Measurements from ENCODE around the gene TASOR2. TPM values are rescaled to one million over a fixed set of nuclear protein-coding genes. Genes with fewer than 3 reads are reported as not detected.

The TASOR2 gene
- total RNA-seq: 100 to 1,000 TPM in 1 of 2 donors, 10 to 100 TPM in 1; 45.4 to 108 TPM
- 10 to 100 TPM; 12.3 to 12.8 TPM for polyA plus RNA-seq
- long read RNA-seq, donor 1, partial matches to known transcripts: 313 of 314 reads
- long read RNA-seq, donor 1, other reads (novel, unspliced or antisense): 0 of 314 reads
- long read RNA-seq, donor 2, partial matches to known transcripts: 223 of 224 reads
- long read RNA-seq, donor 2, other reads (novel, unspliced or antisense): 0 of 224 reads
- long read RNA-seq, donor 3, partial matches to known transcripts: 185 of 186 reads
- long read RNA-seq, donor 3, other reads (novel, unspliced or antisense): 0 of 186 reads
- long read RNA-seq, donor 4: 0 reads
- long read RNA-seq, donor 5, partial matches to known transcripts: 196 of 206 reads
- long read RNA-seq, donor 5, other reads (novel, unspliced or antisense): 10 of 206 reads

- ATAC-seq (ENCODE audit: insufficient read depth, low FRiP score): peak; percentile 92
- H3K27ac ChIP-seq (ENCODE audit: low read depth in 1 of 2, low read length in 1 of 2): peak within 1 kb of the TSS; percentile 93 to 96
Measured at GRCh38 chr10:5684318-5684970, at the start of gene TASOR2. TASOR2 (plus strand) TSS chr10:5684838; CDS start chr10:5720643, 35,805 bp downstream.

GRCh38 chr10:5634918-5635317 is 49.7 kb upstream of the TASOR2 start:
- peaks cover 0 to 5% (median 2%) of the 10 kb centered on the region in 5 donors for H3K4me1 ChIP-seq (ENCODE audit: control insufficient read depth in 5 of 5, insufficient read depth in 5 of 5, low read length in 5 of 5)
- peaks cover 2 to 9% (median 5%) of the 10 kb centered on the region in 4 donors for H3K36me3 ChIP-seq (ENCODE audit: control insufficient read depth in 4 of 4, insufficient read depth in 4 of 4, low read length in 4 of 4)
- H3K27me3 ChIP-seq (ENCODE audit: control insufficient read depth in 3 of 3, insufficient read depth in 3 of 3, low read length in 2 of 3): no peaks in the 10 kb centered on the region
- H3K9ac ChIP-seq (ENCODE audit: insufficient read depth in 1 of 2, low read length in 2 of 2): no peak overlapping the region
- 89 to 97% methylated on average over 7 of the region's 7 CpGs for WGBS, 2 donors
- DNase-seq (no peak), ATAC-seq (ENCODE audit: insufficient read depth, low FRiP score) (no peak)
- no peak overlapping the region for H3K27ac ChIP-seq (ENCODE audit: low read depth in 1 of 2, low read length in 1 of 2)
- no peaks in the 10 kb centered on the region for H3K9me3 ChIP-seq (ENCODE audit: control insufficient read depth in 4 of 4, insufficient read depth in 3 of 4, low read length in 3 of 4)
- no peak for TF ChIP-seq CTCF (IDR thresholded peaks at IDR 0.05; ENCODE audit: control extremely low read depth, extremely low read depth)
- H3K4me3 ChIP-seq: no peak overlapping the region

More at GRCh38 chr10:5684318-5684970, at the start of gene TASOR2:
- peak; percentile 98 to 99 (median 99) for DNase-seq
- Histone ChIP-seq H3K4me3 (peak within 1 kb of the TSS; percentile 89), H3K9me3 (ENCODE audit: control insufficient read depth in 4 of 4, insufficient read depth in 3 of 4, low read length in 3 of 4) (peaks cover 0 to 2% (median 0%) of the 10 kb centered on the region in 4 donors), H3K27me3 (ENCODE audit: control insufficient read depth in 3 of 3, insufficient read depth in 3 of 3, low read length in 2 of 3) (peaks cover 0 to 10% (median 2%) of the 10 kb centered on the region in 3 donors), H3K36me3 (ENCODE audit: control insufficient read depth in 4 of 4, insufficient read depth in 4 of 4, low read length in 4 of 4) (no peaks in the 10 kb centered on the region), H3K9ac (ENCODE audit: insufficient read depth in 1 of 2, low read length in 2 of 2) (peak within 1 kb of the TSS in 1 of 2 donors; percentile 77), H3K4me1 (ENCODE audit: control insufficient read depth in 5 of 5, insufficient read depth in 5 of 5, low read length in 5 of 5) (peaks cover 0 to 13% (median 0%) of the 10 kb centered on the region in 5 donors)
- no peak for TF ChIP-seq CTCF (IDR thresholded peaks at IDR 0.05; ENCODE audit: control extremely low read depth, extremely low read depth)
- 1% methylated on average over 54 of the region's 54 CpGs for WGBS, 2 donors

- Histone ChIP-seq H3K9ac (ENCODE audit: insufficient read depth in 1 of 2, low read length in 2 of 2) (no peak overlapping the region), H3K27me3 (ENCODE audit: control insufficient read depth in 3 of 3, insufficient read depth in 3 of 3, low read length in 2 of 3) (no peaks in the 10 kb centered on the region), H3K4me3 (no peak overlapping the region), H3K4me1 (ENCODE audit: control insufficient read depth in 5 of 5, insufficient read depth in 5 of 5, low read length in 5 of 5) (peaks cover 0 to 6% (median 0%) of the 10 kb centered on the region in 5 donors), H3K27ac (ENCODE audit: low read depth in 1 of 2, low read length in 1 of 2) (no peak overlapping the region), H3K36me3 (ENCODE audit: control insufficient read depth in 4 of 4, insufficient read depth in 4 of 4, low read length in 4 of 4) (peaks cover 7 to 26% (median 9%) of the 10 kb centered on the region in 4 donors), H3K9me3 (ENCODE audit: control insufficient read depth in 4 of 4, insufficient read depth in 3 of 4, low read length in 3 of 4) (no peaks in the 10 kb centered on the region)
- ATAC-seq (ENCODE audit: insufficient read depth, low FRiP score) (no peak), DNase-seq (no peak)
- 88 to 96% methylated on average over 10 of the region's 10 CpGs for WGBS, 2 donors
- TF ChIP-seq CTCF (IDR thresholded peaks at IDR 0.05; ENCODE audit: control extremely low read depth, extremely low read depth): no peak
Measured at GRCh38 chr10:5638494-5638893, 46.1 kb upstream of the TASOR2 start.
